Ramos (cell line): Measurements from ENCODE around the gene NPDC1.

Experiments
- in situ Hi-C: fragments of 300-500 bp; cut with MboI; formaldehyde crosslinking; loops from one replicate; pipeline ENCODE4 v1.14.3; 2022; ENCODE audit warnings: low sequenced_read_pairs; ENCODE audit not compliant: unreplicated experiment

Gene NPDC1

GRCh38 chr9:137046088-137046787 lies at the start of gene NPDC1:
TSS of gene NPDC1 (minus strand) at chr9:137046177. CDS start at chr9:137045989, 188 bp downstream.
- in situ Hi-C loops, result loop anchor here (5.0 kb wide), 1 partner anchor 181 kb away; the partner anchor contains the start of genes CYSRT1 and RNF224

DNA sequence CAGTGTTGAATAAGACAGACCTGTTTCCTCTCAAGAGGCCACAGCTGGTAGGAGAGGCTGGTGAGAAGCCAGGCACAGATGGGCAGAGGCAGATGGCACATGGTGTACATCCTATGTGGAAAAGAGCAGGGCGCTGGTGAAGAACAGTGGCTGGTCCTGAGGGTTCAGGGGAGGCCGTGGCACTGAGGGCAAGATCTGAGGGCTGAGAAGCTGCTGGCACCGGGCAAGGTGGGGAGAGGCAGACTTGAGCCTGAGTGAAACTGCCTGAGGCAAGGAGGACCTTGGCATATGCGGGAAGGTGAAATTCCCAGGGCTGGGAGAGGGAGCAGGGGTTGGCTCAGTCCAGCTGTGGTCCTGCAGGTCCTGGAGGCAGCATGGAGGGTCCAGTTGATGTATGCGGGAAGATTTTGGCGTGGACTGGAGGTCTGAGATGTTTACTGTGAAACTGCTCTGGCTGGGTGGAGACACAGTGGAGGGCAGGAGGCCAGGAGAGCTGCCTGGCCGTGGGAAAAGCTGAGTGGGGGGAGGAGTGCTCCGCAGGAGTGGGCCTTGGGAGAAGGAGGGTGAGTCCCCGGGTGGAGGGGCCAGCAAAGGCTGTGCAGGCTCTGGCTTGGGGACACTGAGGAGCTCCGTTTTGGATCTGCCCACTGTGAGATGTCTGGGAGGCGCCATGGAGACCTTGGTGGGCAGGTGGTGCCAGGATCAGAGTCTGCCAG lies 43.4 kb upstream of the NPDC1 start:
- in situ Hi-C loops, result no loop called here

DNA sequence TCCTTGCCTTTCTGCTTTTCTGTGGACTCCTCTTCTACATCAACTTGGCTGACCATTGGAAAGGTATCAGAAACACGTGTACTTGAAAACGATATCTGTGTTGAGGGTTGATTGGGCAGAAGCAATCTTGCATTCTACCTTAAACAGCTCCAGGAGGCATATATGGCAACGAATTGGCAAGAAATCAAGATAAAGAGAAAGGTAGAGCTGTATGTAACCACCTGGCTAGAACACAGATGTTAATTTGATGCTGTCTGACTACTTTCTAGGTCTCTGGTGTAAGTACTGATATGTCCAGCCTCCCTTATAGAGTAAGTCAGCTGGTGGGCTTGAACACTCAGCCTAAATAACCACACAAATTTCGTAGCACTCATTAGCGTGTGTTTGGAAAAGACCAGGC lies 42.1 kb upstream of the NPDC1 start:
- in situ Hi-C loops, result no loop called here

DNA sequence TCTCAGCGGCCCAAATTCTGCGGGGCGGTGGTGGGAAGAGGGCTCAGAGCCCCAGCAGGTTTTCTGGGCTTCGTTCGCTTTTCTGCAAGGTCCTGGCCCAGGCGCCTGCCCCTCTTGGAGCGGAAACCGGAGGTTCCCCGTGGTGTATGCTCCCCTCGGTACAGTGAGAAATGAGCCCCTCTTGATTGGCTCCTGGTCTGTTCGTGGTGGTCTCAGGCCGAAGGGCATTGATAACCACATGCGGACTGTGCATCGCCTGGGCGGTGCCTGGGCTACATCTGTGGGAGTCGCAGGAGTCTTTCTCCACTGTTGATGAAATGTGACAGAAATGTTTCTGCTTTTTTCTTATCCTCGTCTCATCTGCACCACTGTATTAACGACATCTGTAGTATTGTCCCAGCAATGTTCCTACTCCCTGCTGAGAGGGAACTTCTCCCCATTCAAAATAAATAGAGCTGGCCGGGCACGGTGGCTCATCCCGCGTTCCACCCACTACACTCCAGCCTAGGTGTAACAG lies 41.5 kb upstream of the NPDC1 start:
- in situ Hi-C loops, result no loop called here

GRCh38 chr9:137086531-137087408 lies 40.8 kb upstream of the NPDC1 start, which contains the start of gene MAN1B1:
TSS of gene MAN1B1 (plus strand) at chr9:137086985. CDS start at chr9:137087000, 15 bp downstream.
- in situ Hi-C loops, result no loop called here

DNA sequence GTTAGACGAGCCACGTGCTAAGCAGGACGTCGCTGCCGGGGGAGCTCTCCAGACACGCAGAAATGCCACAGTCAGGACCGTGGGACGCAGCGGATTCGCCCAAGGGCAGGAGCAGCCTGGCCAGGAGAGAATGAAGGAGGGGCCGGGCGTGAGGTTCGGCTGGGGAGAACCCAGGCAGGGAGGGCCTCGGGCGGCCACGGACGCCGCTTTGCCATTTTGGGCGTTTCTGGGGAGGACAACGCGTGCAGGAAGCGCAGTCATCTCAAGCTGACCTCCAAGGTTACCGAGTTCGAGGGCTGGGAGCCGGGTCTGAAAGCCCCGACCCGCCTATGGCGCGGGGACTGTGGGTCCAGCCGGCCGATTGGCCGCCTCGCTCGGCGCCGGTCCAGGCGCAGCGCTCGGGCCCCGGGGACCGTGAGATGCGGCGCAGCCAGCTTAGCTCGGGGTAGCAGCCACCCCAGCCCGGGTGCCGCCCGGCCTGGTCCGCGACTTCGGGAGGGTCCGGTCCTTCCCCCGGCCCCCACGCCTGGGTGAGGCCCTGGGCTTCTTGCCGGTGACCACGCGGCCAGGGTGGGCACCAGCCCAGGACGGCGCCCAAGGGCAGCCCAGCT lies 40.0 kb upstream of the NPDC1 start:
- in situ Hi-C loops, result no loop called here

DNA sequence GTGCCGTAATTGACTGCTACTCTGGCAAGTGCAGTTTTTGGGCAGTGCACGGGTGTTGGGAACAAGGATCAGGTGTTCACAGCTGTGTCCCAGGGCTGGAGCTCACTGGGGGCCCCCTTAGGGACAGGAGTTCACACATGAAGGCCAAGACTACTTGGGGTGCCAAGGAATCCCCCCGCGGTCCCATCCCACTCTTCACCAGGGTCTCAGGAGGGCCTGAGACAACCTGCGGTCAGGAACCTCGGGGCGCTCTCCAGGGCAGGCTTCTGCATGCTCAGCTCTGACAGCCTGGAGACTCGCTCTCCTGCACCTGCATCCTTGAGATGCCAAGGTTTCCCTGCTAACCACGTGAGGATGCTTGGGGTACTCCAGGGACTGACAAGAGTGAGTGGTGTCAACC lies 38.5 kb upstream of the NPDC1 start:
- in situ Hi-C loops, result no loop called here

DNA sequence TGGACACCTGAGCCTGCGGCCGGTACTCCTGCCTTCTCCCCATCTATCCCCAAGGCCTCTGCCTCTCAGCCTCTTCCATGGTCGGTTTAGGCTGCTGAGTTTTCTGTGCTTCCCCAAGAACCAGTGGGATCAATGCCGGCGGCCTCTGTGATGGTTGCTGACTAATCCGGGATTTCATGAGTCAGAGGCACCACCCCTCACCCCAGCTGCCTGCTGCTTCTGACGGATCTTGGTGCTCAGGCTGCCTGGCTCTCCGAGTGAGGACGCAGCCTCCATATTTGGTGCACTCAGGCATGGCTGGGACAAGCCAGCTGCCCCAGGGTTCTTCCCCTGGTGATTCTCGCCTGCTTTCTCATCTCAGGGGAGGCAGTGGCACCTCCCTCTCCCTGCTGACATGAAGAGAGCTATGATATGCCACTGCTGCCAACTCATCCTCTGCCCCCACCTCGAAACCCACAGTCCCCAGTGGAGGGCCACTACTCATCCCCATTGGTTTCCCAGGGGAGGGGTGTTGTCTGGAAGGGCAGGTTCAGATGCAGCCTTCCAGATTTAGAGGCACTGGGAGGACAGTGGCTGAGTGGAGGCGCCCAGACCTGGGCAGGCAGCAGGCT lies 37.5 kb upstream of the NPDC1 start:
- in situ Hi-C loops, result no loop called here

DNA sequence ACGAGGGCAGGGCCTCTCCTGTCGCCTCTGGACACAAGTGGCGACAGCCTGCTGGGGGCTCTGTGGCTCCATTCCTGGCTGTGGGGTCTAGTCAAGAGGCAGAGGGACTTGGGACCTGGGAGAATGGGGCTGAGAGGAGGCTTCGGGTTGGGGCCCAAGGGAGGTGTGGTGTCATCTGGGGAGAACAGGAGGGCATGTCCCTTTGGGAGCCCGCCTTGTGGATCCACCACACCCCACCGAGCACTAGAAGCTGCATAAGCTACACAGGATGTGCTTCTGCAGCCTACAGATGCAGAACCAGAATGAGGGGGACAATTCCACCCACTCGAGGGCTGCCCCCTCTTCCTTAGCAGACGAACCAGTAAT lies 36.9 kb upstream of the NPDC1 start:
- in situ Hi-C loops, result no loop called here

DNA sequence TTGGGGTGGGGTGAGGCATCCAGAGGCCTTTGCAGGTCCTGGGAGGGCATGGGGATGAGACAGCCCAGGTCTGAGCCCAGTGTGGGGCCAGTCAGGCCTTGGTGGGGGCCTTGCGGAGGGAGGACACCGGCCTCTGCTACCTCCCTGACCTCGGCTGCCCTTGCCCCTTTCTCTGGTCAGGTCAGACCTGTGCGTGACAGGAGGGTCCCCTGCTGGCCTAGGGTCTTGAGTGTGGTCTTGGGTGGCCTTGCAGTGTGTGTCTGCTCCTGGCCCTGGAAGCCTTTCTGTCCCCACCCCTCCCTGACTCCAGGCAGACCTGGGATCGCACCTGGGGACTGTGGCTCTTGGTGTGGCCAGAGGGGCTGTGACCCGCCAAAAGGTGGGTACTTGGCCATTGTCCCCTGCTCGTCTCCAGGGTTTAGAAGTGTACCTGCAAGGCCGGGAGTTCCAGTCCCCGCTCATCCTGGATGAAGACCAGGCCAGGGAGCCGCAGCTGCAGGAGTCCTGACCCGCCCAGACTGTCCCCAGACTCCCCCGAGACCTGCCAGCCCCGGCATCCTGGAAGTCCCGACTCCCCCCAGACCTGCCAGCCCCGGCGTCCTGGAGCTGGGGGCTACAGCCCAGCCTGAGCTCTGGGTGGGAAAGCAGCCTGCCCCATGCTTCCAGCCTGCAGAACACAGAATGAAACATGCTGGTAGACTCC lies 36.4 kb upstream of the NPDC1 start:
- in situ Hi-C loops, result no loop called here

DNA sequence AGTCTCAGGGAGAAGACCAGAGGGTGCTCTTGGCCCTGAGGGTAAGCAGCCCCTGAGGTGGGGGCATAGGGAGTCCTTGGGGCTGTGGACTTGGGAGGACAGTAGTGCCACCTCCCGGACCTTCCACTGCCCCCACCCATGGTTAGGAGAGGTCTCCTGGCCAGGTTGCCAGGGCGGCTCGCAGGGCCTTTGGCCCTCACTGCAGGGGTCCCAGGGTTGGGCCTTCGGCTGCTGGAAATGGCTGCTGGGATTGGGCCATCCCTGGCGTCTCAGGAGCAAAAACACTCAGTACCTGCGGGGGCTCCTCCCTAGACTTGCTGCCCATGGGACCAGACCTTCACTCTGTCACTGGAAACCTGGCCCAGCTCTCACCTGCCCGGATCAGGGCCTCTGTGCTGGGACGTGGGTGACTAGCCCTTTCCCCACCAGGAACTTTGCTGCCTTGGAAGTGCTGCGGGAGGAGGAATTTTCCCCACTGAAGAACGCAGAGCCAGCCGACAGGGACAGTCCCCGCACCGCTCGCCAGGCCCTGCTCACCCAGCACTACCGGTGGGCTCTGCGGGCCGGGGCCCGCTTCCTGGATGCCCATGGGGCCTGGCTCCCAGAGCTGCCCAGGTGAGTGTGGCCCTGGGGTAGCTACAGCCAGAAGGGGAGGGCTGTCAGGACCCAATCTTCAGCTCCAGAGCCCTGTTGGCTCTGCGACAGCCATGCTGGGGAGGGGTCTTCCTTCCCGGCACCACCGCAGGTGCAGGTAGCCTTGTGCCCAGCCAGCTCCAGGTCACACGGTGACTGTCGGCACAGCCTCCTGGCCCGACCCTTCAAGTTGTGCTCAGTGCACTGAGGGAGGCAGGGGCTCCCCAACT lies 34.5 kb upstream of the NPDC1 start:
- in situ Hi-C loops, result no loop called here

DNA sequence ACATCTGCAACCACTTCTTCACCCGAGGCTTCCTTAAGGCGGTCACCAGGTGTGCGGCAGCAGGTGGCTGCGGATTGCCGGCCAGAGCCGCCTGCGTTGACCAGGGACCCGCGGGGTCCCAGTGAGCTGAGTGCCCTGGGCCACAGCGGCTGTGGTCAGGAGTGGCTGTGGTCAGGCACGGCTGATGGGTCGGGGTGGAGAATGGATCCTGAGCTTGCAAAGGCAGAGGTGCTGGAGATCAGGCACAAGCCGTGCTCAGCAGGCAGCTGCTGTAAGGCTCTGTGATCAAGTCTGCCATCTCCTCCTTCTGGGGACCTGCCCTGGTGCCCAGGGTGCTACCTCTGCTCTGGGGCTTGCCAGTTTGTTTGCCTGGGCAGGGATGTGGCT lies 33.4 kb upstream of the NPDC1 start:
- in situ Hi-C loops, result no loop called here

GRCh38 chr9:137078701-137079400 lies 32.9 kb upstream of the NPDC1 start:
- in situ Hi-C loops, result no loop called here

- in situ Hi-C loops, result no loop called here
Observed at GRCh38 chr9:137077758-137078693, 32.0 kb upstream of the NPDC1 start.

DNA sequence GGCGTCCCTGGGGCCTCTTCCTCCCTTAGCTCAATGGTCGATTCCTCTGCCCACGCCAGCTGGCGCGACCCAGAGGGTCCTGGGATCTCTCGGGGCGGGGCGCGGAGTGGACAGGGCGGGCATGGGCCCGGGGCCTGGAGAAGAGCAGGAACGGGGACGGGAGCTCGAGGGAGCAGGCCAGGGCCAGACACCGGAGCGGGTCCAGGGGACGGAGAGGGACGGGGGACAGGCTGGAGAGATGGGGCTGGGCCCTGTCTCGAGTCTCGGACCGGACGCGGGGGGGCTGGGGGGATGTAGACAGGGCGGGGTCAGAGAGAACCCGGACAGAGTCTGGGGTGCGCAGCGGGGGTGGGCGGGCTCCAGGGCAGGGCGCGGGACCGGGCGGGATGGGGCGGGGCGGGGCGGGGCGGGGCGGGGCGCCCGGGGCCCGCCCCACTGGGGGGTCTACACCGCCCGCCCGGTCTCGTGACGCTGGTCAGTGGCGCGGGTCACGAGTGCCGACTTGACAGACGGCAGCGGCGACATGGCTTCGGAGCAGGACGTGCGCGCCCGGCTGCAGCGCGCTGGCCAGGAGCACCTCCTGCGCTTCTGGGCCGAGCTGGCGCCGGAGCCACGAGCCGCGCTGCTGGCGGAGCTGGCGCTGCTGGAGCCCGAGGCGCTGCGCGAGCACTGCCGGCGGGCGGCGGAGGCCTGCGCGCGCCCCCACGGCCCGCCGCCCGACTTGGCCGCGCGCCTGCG lies 31.2 kb upstream of the NPDC1 start, which contains the start of gene UAP1L1:
Gene UAP1L1 (plus strand): TSS at position 508 of the 738 bp plus-strand sequence. CDS start 16 bp downstream, at position 524.
- in situ Hi-C loops, result no loop called here

GRCh38 chr9:137076636-137077009 lies 30.6 kb upstream of the NPDC1 start:
- in situ Hi-C loops, result no loop called here
